ENCODE results near the gene PLAAT4.

The PLAAT4 gene

GRCh38 chr11:63557570-63557969, 21.0 kb downstream of the PLAAT4 start:
- TF ChIP-seq CTCF (IDR thresholded peaks at IDR 0.05; ENCODE audit: borderline replicate concordance, control extremely low read depth, extremely low read depth, insufficient read depth, missing control alignments): no peak
- DNase-seq (ENCODE audit: low spot score): no peak
- in situ Hi-C loops (cut with MboI; ENCODE audit: low sequenced_read_pairs, unreplicated experiment): no loop called here

- DNase-seq (ENCODE audit: low spot score): no peak
- TF ChIP-seq CTCF (IDR thresholded peaks at IDR 0.05; ENCODE audit: borderline replicate concordance, control extremely low read depth, extremely low read depth, insufficient read depth, missing control alignments): no peak
- in situ Hi-C loops (cut with MboI; ENCODE audit: low sequenced_read_pairs, unreplicated experiment): no loop called here
Measured at GRCh38 chr11:63558459-63559157, 22.0 kb downstream of the PLAAT4 start.

- in situ Hi-C loops (cut with MboI; ENCODE audit: low sequenced_read_pairs, unreplicated experiment): no loop called here
- DNase-seq (ENCODE audit: low spot score): no peak
- no peak for TF ChIP-seq CTCF (IDR thresholded peaks at IDR 0.05; ENCODE audit: borderline replicate concordance, control extremely low read depth, extremely low read depth, insufficient read depth, missing control alignments)
Measured at GRCh38 chr11:63560506-63561180, 24.0 kb downstream of the PLAAT4 start.

- TF ChIP-seq CTCF (IDR thresholded peaks at IDR 0.05; ENCODE audit: borderline replicate concordance, control extremely low read depth, extremely low read depth, insufficient read depth, missing control alignments): no peak
- no peak for DNase-seq (ENCODE audit: low spot score)
- in situ Hi-C loops (cut with MboI; ENCODE audit: low sequenced_read_pairs, unreplicated experiment): no loop called here
Measured at GRCh38 chr11:63563201-63564055, 26.8 kb downstream of the PLAAT4 start, which contains the start of gene PLAAT2. Gene PLAAT2 (minus strand): TSS chr11:63563379. CDS start chr11:63563324, 55 bp downstream.

GRCh38 chr11:63564056-63564774, 27.6 kb downstream of the PLAAT4 start:
- no peak for TF ChIP-seq CTCF (IDR thresholded peaks at IDR 0.05; ENCODE audit: borderline replicate concordance, control extremely low read depth, extremely low read depth, insufficient read depth, missing control alignments)
- in situ Hi-C loops (cut with MboI; ENCODE audit: low sequenced_read_pairs, unreplicated experiment): no loop called here
- DNase-seq (ENCODE audit: low spot score): peak; percentile 76

All from GM13976 (cell line).